ENCODE results near the gene TRMU. TPM values are rescaled to one million over a fixed set of nuclear protein-coding genes. Genes with fewer than 3 reads are reported as not detected.
"Not testable (repeated sequence)": the region's sequence is repeated elsewhere in the genome, so short reads cannot be mapped to it uniquely, and the experiment has no call there.

TRMU gene
- total and polyA plus RNA-seq, 10 donors = 23.7 to 59.6 (median 43.3) TPM

DNA sequence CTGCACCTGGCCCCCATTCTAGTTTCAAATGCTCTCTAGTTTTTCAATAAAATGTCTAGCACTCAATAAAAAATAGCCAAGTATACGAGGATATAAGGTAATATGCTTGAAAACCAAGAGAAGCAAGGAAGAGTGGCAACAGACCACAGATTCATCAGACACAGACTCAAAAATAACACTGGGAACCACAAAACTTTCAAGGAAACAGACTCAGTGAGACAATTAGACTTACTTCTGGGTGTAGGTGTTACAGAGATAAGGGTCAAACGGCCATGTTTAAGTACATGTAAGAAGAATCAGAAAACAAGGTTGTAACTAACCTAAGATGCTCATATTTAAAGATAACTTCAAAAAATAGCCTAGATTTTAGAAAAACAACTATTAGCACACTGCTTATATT is 67.0 kb downstream of the TRMU start:
- intact Hi-C loops (cut with DNase I; ENCODE audit: low total_unique reads) = no loop called here
- Histone ChIP-seq H3K4me1 (no peaks in the 10 kb centered on the region), H3K27me3 (replicated peaks in 1 of 7) (no peaks in the 10 kb centered on the region), H3K4me3 (no peak overlapping the region), H3K9me3 (no peaks in the 10 kb centered on the region), H3K27ac (no peak overlapping the region), H3K36me3 (peaks cover 0 to 19% (median 0%) of the 10 kb centered on the region in 6 donors)
- TF ChIP-seq POLR2AphosphoS5 (IDR thresholded peaks at IDR 0.05) (no peak), POLR2A (IDR thresholded peaks at IDR 0.05) (no peak)
- TF ChIP-seq, protein P1, sequence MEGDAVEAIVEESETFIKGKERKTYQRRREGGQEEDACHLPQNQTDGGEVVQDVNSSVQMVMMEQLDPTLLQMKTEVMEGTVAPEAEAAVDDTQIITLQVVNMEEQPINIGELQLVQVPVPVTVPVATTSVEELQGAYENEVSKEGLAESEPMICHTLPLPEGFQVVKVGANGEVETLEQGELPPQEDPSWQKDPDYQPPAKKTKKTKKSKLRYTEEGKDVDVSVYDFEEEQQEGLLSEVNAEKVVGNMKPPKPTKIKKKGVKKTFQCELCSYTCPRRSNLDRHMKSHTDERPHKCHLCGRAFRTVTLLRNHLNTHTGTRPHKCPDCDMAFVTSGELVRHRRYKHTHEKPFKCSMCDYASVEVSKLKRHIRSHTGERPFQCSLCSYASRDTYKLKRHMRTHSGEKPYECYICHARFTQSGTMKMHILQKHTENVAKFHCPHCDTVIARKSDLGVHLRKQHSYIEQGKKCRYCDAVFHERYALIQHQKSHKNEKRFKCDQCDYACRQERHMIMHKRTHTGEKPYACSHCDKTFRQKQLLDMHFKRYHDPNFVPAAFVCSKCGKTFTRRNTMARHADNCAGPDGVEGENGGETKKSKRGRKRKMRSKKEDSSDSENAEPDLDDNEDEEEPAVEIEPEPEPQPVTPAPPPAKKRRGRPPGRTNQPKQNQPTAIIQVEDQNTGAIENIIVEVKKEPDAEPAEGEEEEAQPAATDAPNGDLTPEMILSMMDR (IDR thresholded peaks at IDR 0.05 in 8 of 11, conservative IDR thresholded peaks at IDR 0.05 in 3 of 11) = no peak
- WGBS, 5 donors = 69 to 80% (median 73%) methylated on average over 2 of the region's 2 CpGs
- DNase-seq = no peak

GRCh38 chr22:46403880-46404279 is 68.4 kb downstream of the TRMU start:
- DNase-seq; H3K4me3 ChIP-seq; H3K4me1 ChIP-seq; H3K27ac ChIP-seq; H3K27me3 ChIP-seq (replicated peaks in 1 of 7); intact Hi-C loops (cut with DNase I; ENCODE audit: low total_unique reads); H3K9me3 ChIP-seq: not testable (repeated sequence)
- peaks cover 0 to 11% (median 0%) of the 10 kb centered on the region in 6 donors for H3K36me3 ChIP-seq
- 74 to 83% (median 76%) methylated on average over 6 to 7 of the region's 7 CpGs for WGBS, 5 donors

- no peak for DNase-seq
- no peaks in the 10 kb centered on the region for H3K4me1 ChIP-seq
- no peaks in the 10 kb centered on the region for H3K27me3 ChIP-seq (replicated peaks in 1 of 7)
- no peak overlapping the region for H3K27ac ChIP-seq
- intact Hi-C loops (cut with DNase I; ENCODE audit: low total_unique reads) = no loop called here
- no peaks in the 10 kb centered on the region for H3K9me3 ChIP-seq
- H3K36me3 ChIP-seq = peaks cover 0 to 23% (median 2%) of the 10 kb centered on the region in 6 donors
- TF ChIP-seq POLR2AphosphoS5 (IDR thresholded peaks at IDR 0.05) (no peak), POLR2A (IDR thresholded peaks at IDR 0.05) (no peak)
- TF ChIP-seq, protein P1 (IDR thresholded peaks at IDR 0.05 in 8 of 11, conservative IDR thresholded peaks at IDR 0.05 in 3 of 11) = no peak
- H3K4me3 ChIP-seq = no peak overlapping the region
- WGBS, 5 donors = 86 to 95% (median 90%) methylated on average over 4 of the region's 4 CpGs
Observed at GRCh38 chr22:46405901-46406300, 70.4 kb downstream of the TRMU start.

GRCh38 chr22:46406349-46406748 is 70.8 kb downstream of the TRMU start:
- Histone ChIP-seq H3K27ac (no peak overlapping the region), H3K4me1 (no peaks in the 10 kb centered on the region), H3K9me3 (no peaks in the 10 kb centered on the region), H3K27me3 (replicated peaks in 1 of 7) (no peaks in the 10 kb centered on the region), H3K36me3 (peaks cover 0 to 26% (median 3%) of the 10 kb centered on the region in 6 donors), H3K4me3 (no peak overlapping the region)
- TF ChIP-seq, protein P1 (IDR thresholded peaks at IDR 0.05 in 8 of 11, conservative IDR thresholded peaks at IDR 0.05 in 3 of 11) = no peak
- TF ChIP-seq POLR2A (IDR thresholded peaks at IDR 0.05) (no peak), POLR2AphosphoS5 (IDR thresholded peaks at IDR 0.05) (no peak)
- DNase-seq = no peak
- intact Hi-C loops (cut with DNase I; ENCODE audit: low total_unique reads) = no loop called here
- 87 to 100% (median 95%) methylated on average over 1 to 8 of the region's 8 CpGs for WGBS, 5 donors

GRCh38 chr22:46406791-46407190 is 71.3 kb downstream of the TRMU start:
- intact Hi-C loops (cut with DNase I; ENCODE audit: low total_unique reads) = no loop called here
- Histone ChIP-seq H3K27me3 (replicated peaks in 1 of 7) (no peaks in the 10 kb centered on the region), H3K27ac (no peak overlapping the region), H3K4me3 (no peak overlapping the region), H3K9me3 (no peaks in the 10 kb centered on the region), H3K4me1 (no peaks in the 10 kb centered on the region), H3K36me3 (peaks cover 0 to 29% (median 3%) of the 10 kb centered on the region in 6 donors)
- TF ChIP-seq, protein P1 (IDR thresholded peaks at IDR 0.05 in 8 of 11, conservative IDR thresholded peaks at IDR 0.05 in 3 of 11) = no peak
- TF ChIP-seq POLR2AphosphoS5 (IDR thresholded peaks at IDR 0.05) = no peak
- no peak for TF ChIP-seq POLR2A (IDR thresholded peaks at IDR 0.05)
- WGBS, 5 donors = 77 to 88% (median 86%) methylated on average over 13 to 15 of the region's 15 CpGs
- DNase-seq = no peak
